CD4-positive, alpha-beta T cell (primary cell): ENCODE data around the gene TNRC6A. TPM values are rescaled to one million over a fixed set of nuclear protein-coding genes. Genes with fewer than 3 reads are reported as not detected.
"Not testable (repeated sequence)": the region's sequence is repeated elsewhere in the genome, so short reads cannot be mapped to it uniquely, and the experiment has no call there.

Experiments
- ATAC-seq: fragments of 200-7000 bp; cut with Tn5 transposase; one replicate; pipeline ENCODE4 v1.10.0; 2022; ENCODE audit warnings: mild to moderate bottlenecking; ENCODE audit not compliant: poor library complexity
- CTCF ChIA-PET: fragments of 350-600 bp; sonication (Branson Sonifier 250); formaldehyde crosslinking; loops from one replicate; lab custom pipeline; 2021; ENCODE audit warnings: antibody characterized with exemption, inconsistent platforms; lab: Charles Lee
- POLR2A ChIA-PET: fragments of 350-600 bp; sonication (Branson Sonifier 250); formaldehyde crosslinking; loops from one replicate; lab custom pipeline; 2021; ENCODE audit warnings: antibody characterized with exemption, inconsistent platforms; lab: Charles Lee
- DNase-seq, 14 experiments: peaks; one replicate each; pipeline ENCODE4 v3.0.0-alpha.2; 2013 to 2020; ENCODE audit warnings: mixed read lengths in 2 of 14
- H3K27ac ChIP-seq, 2 donors: one replicate each; pipeline versions ENCODE4 v1.5.1 to v1.7.0; 2013; ENCODE audit warnings: low read length in 2 of 2, low read depth in 1 of 2, mild to moderate bottlenecking in 1 of 2
- H3K27me3 ChIP-seq, 2 experiments: 1 replicate in 1 of 2; 2 replicates in 1 of 2; pipeline versions ENCODE4 v1.6.1 to v1.7.0; 2013; ENCODE audit warnings: low read length in 2 of 2, control low read depth in 1 of 2, mild to moderate bottlenecking in 1 of 2, moderate library complexity in 1 of 2; ENCODE audit not compliant: insufficient read depth in 2 of 2, control insufficient read depth in 1 of 2
- H3K36me3 ChIP-seq: one replicate; pipeline ENCODE4 v1.6.1; 2013; ENCODE audit warnings: low read length, control low read depth; ENCODE audit not compliant: insufficient read depth
- H3K4me1 ChIP-seq: one replicate; pipeline ENCODE4 v1.6.1; 2013; ENCODE audit warnings: low read length, control low read depth; ENCODE audit not compliant: insufficient read depth
- H3K4me3 ChIP-seq: one replicate; pipeline ENCODE4 v1.5.1; 2013; ENCODE audit warnings: mild to moderate bottlenecking, low read length, moderate library complexity
- H3K9me3 ChIP-seq, 2 experiments: 1 replicate in 1 of 2; 2 replicates in 1 of 2; pipeline versions ENCODE4 v1.6.1 to v1.7.0; 2013; ENCODE audit warnings: low read length in 2 of 2, mild to moderate bottlenecking in 2 of 2, control low read depth in 1 of 2, moderate library complexity in 1 of 2; ENCODE audit not compliant: control insufficient read depth in 1 of 2, insufficient read depth in 1 of 2
- H3K27ac Mint-ChIP-seq: one replicate; pipeline ENCODE4 v1.8.0; 2020; ENCODE audit warnings: mixed read lengths
- H3K27me3 Mint-ChIP-seq: one replicate; pipeline ENCODE4 v1.8.0; 2021; ENCODE audit warnings: mixed read lengths
- H3K36me3 Mint-ChIP-seq: one replicate; pipeline ENCODE4 v1.8.0; 2021; ENCODE audit warnings: low read depth, mixed read lengths
- H3K4me1 Mint-ChIP-seq: one replicate; pipeline ENCODE4 v1.8.0; 2021; ENCODE audit warnings: low read depth, mixed read lengths
- H3K4me3 Mint-ChIP-seq: one replicate; pipeline ENCODE4 v1.8.0; 2020; ENCODE audit warnings: mild to moderate bottlenecking, mixed read lengths
- H3K9me3 Mint-ChIP-seq: one replicate; pipeline ENCODE4 v1.8.0; 2020; ENCODE audit warnings: mixed read lengths
- intact Hi-C, 2 experiments: fragments of 100-400 bp; cut with DNase I in 1 of 2; cut with micrococcal nuclease in 1 of 2; formaldehyde crosslinking; loops; one replicate each; pipeline versions ENCODE4 v1.15.1 to v1.9.0; 2023 to 2025; cut with DNase I, micrococcal nuclease
- total RNA-seq, 174 experiments: library from RNA in 2 of 174; stranded (reverse) in 2 of 174; gene quantifications; one replicate each; pipeline ENCODE4 v1.2.3 and lab custom pipeline; 2021 to 2026
- TF ChIP-seq, protein P1 (sequence below): fragments of 200-600 bp; IDR thresholded peaks from one replicate; pipeline ENCODE4 v1.8.0; 2022; ENCODE audit warnings: antibody characterized with exemption, mild to moderate bottlenecking

Gene TNRC6A
- total RNA-seq, 2 experiments from 2014 or later: 70.4 to 74.6 TPM

DNA sequence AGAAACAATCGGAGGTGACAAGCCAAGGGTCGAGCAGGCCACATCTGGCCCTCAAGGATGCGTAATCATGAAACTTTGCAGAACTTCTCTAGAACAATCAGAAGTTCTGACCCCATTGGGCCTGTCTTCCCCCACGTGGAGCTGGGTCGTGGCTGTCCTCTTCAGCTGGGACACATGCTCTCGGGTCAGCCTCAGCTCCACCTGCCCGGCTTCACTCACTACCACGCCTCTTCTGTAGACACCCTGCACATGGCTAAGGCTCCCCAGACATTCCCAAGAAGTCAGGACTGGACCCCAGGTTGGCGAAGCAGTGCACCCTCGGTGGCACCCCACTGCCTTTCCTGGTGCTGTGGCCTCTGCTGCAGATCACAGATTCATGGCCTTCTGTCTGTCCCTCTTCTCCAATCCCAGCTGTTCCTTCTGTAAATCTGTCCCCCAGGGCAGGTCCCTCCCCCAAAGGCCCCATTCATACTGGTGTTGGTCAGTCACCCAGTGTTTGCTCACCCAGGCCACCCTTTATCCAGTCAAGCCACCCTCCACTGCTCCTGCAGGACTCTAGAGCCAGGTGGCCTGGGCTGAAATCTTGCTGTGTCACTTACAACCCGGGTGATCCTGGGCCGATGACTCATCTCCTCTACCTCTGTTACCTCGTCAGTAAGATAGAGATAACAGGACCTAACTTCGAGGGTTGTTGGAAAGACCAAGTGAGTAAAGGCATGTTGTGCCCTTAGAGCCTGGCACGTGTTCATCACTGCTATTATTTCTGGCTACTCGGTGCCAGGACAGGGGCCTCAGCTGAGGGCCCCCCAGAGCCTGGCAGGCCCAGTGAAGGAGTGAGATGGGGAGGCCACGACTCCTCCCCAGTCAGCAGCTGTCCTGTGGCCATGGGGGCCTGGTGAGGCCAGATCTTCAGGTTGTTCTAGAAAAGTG is 114.9 kb downstream of the TNRC6A start:
- no peak overlapping the region for H3K4me3 Mint-ChIP-seq
- POLR2A ChIA-PET: no interaction called here
- intact Hi-C loops: no loop called here
- Histone ChIP-seq H3K27ac (no peak overlapping the region), H3K4me1 (no peaks in the 10 kb centered on the region), H3K27me3 (no peaks in the 10 kb centered on the region), H3K4me3 (no peak overlapping the region), H3K36me3 (no peaks in the 10 kb centered on the region), H3K9me3 (no peaks in the 10 kb centered on the region)
- ATAC-seq (no peak), DNase-seq (no peak)
- TF ChIP-seq, protein P1, sequence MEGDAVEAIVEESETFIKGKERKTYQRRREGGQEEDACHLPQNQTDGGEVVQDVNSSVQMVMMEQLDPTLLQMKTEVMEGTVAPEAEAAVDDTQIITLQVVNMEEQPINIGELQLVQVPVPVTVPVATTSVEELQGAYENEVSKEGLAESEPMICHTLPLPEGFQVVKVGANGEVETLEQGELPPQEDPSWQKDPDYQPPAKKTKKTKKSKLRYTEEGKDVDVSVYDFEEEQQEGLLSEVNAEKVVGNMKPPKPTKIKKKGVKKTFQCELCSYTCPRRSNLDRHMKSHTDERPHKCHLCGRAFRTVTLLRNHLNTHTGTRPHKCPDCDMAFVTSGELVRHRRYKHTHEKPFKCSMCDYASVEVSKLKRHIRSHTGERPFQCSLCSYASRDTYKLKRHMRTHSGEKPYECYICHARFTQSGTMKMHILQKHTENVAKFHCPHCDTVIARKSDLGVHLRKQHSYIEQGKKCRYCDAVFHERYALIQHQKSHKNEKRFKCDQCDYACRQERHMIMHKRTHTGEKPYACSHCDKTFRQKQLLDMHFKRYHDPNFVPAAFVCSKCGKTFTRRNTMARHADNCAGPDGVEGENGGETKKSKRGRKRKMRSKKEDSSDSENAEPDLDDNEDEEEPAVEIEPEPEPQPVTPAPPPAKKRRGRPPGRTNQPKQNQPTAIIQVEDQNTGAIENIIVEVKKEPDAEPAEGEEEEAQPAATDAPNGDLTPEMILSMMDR: no peak
- no peak overlapping the region for H3K27ac Mint-ChIP-seq
- no peaks in the 10 kb centered on the region for H3K27me3 Mint-ChIP-seq
- no peaks in the 10 kb centered on the region for H3K4me1 Mint-ChIP-seq
- H3K36me3 Mint-ChIP-seq: no peaks in the 10 kb centered on the region
- no peaks in the 10 kb centered on the region for H3K9me3 Mint-ChIP-seq
- CTCF ChIA-PET: no interaction called here

DNA sequence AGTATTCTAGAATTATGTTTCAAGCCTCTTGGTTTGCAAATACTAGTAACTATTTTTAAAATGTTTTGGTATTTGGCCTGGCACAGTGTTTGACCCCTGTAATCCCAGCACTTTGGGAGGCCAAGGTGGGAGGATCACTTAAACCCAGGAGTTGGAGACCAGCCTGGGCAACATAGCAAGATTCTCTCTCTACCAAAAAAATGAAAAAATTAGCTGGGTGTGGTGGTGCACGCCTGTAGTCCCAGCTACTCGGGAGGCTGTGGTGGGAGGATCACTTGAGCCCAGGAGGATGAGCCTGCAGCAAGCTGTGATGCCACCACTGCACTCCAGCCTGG is 115.5 kb downstream of the TNRC6A start:
- H3K4me3 ChIP-seq, DNase-seq, H3K9me3 Mint-ChIP-seq, intact Hi-C loops, H3K27ac Mint-ChIP-seq, H3K27ac ChIP-seq, CTCF ChIA-PET, POLR2A ChIA-PET, H3K4me3 Mint-ChIP-seq, H3K4me1 Mint-ChIP-seq, H3K4me1 ChIP-seq, H3K36me3 ChIP-seq, H3K27me3 ChIP-seq, H3K27me3 Mint-ChIP-seq, H3K9me3 ChIP-seq, H3K36me3 Mint-ChIP-seq, ATAC-seq: not testable (repeated sequence)

DNA sequence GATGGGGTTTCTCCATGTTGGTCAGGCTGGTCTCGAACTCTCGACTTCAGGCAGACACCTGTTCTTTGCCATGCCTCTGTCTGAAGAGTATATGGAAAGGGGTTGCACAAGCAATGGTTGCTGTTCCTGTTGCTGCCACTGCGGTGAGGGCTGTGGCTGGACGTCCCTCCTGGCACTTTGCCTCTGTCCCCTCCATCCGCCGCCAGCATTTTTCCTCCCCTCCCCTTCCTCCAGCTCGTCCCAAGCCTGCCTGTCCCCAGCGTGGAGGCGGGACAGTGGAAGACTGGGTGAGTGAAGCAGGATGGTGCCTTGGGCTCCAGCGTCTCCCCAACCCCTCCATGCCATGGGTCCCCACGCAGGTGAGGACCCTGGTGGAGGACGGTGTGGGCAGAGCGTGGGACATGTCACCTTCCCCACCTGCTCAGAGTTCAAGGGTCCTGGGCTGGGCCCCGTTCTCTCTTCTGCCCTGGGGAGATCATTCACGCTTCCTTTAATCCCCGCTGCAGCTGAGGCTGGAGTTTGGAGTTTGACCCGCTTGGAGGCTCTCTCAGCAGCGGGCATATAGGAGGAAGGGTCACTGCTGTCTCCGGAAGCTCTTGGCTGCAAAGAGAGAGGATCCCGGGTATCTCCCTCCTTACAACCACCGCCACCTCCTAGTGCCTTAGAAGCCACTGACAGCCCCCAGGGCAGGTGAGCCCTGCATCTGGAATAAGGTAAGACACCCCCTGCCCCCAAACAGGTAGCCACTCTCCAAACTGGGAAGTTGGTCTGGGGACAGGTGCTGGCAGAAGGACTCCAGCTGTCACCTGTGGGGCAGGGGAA is 116.5 kb downstream of the TNRC6A start, which contains the start of gene SLC5A11:
Gene SLC5A11, plus strand, starts transcription at position 238 of the 822 bp plus-strand sequence. CDS start 12,681 bp downstream, outside the sequence.
- intact Hi-C loops: no loop called here
- Histone ChIP-seq H3K9me3 (no peaks in the 10 kb centered on the region), H3K4me3 (no peak within 1 kb of the TSS), H3K4me1 (no peaks in the 10 kb centered on the region), H3K36me3 (no peaks in the 10 kb centered on the region), H3K27ac (no peak within 1 kb of the TSS), H3K27me3 (no peaks in the 10 kb centered on the region)
- Mint-ChIP-seq H3K4me3 (no peak within 1 kb of the TSS), H3K36me3 (no peaks in the 10 kb centered on the region), H3K27me3 (no peaks in the 10 kb centered on the region), H3K27ac (no peak within 1 kb of the TSS), H3K9me3 (no peaks in the 10 kb centered on the region), H3K4me1 (no peaks in the 10 kb centered on the region)
- no peak for ATAC-seq
- TF ChIP-seq, protein P1: no peak
- ChIA-PET POLR2A (no interaction called here), CTCF (no interaction called here)
- no peak for DNase-seq
